ENCODE results near the gene FAAP20. TPM values are rescaled to one million over a fixed set of nuclear protein-coding genes. Genes with fewer than 3 reads are reported as not detected.

FAAP20 gene
- total and polyA plus RNA-seq, 3 donors from 2014 or later: 65.5 to 72.6 (median 72.0) TPM

DNA sequence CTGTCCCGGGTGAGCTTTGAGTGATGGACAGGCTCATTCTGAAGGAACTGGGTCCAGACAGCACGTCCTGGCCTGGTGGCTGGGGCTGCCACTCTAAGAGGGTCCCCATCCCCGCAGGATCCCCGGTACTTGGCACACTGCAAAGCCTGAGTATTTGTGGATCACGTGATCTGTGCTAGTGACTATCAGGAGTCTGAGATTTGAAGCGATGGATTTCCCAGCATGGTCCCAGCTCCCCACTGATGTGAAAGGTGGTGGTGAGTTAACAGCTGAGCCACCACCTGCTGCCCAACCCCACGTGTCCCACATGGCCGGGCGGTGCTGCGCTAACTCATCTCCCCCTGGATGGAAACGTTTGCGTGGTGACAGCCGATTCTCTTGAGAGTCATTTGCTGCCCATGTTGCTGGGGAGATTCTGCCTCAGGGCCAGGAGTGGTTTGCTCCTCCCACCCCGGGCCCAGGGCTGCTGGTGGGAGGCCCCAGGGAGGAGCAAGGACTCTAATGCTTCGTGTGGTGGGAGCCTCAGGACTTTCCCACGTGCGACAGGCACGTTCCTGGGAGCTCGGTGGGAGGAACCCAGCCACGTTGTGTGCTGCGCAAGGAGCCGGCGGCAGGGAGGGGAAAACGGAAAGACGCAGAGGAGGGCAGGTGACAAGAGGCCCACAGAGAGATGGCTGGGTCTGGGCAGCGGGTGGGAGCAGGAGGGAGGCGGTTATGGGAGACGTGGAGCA, 15.1 kb downstream of the FAAP20 start:
- no peak for DNase-seq
- Histone ChIP-seq H3K4me3 (no peak overlapping the region), H3K9me3 (no peaks in the 10 kb centered on the region), H3K36me3 (ENCODE audit: low read depth, missing control alignments) (no peaks in the 10 kb centered on the region), H3K27me3 (no peaks in the 10 kb centered on the region), H3K4me1 (peaks cover 5% of the 10 kb centered on the region), H3K27ac (no peak overlapping the region)
- 84 to 89% methylated on average over 15 to 28 of the region's 28 CpGs for WGBS, 2 donors
- TF ChIP-seq, protein P1, sequence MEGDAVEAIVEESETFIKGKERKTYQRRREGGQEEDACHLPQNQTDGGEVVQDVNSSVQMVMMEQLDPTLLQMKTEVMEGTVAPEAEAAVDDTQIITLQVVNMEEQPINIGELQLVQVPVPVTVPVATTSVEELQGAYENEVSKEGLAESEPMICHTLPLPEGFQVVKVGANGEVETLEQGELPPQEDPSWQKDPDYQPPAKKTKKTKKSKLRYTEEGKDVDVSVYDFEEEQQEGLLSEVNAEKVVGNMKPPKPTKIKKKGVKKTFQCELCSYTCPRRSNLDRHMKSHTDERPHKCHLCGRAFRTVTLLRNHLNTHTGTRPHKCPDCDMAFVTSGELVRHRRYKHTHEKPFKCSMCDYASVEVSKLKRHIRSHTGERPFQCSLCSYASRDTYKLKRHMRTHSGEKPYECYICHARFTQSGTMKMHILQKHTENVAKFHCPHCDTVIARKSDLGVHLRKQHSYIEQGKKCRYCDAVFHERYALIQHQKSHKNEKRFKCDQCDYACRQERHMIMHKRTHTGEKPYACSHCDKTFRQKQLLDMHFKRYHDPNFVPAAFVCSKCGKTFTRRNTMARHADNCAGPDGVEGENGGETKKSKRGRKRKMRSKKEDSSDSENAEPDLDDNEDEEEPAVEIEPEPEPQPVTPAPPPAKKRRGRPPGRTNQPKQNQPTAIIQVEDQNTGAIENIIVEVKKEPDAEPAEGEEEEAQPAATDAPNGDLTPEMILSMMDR (IDR thresholded peaks at IDR 0.05): no peak
- TF ChIP-seq POLR2A (IDR thresholded peaks at IDR 0.05): no peak
- intact Hi-C loops (cut with DNase I; ENCODE audit: low total_unique reads): no loop called here

DNA sequence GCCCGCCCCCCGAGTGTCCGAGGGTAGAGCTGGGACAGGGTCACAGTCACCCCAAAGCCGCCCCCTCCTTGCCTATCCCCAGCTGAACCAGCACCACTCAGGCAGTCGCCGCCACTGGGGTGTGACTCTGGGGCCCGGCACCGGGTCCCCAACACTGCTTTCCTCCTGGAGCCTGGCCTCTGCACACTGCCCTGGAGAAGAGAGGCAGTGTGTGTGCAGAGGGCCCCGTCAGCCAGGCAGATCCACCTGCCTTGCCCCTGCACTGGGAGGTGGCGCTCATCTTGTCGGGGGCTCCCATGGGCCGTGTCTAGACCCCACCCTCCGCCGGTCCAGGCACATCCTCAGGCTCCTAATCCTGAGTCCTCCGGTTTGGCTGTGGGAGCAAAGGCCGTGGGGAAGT, 15.7 kb downstream of the FAAP20 start:
- WGBS, 2 donors: 95 to 97% methylated on average over 10 to 14 of the region's 16 CpGs
- H3K9me3 ChIP-seq: no peaks in the 10 kb centered on the region
- H3K4me1 ChIP-seq: peaks cover 5% of the 10 kb centered on the region
- no peak for DNase-seq
- intact Hi-C loops (cut with DNase I; ENCODE audit: low total_unique reads): no loop called here
- no peaks in the 10 kb centered on the region for H3K36me3 ChIP-seq (ENCODE audit: low read depth, missing control alignments)
- H3K27ac ChIP-seq: no peak overlapping the region
- no peaks in the 10 kb centered on the region for H3K27me3 ChIP-seq
- H3K4me3 ChIP-seq: no peak overlapping the region
- TF ChIP-seq, protein P1 (IDR thresholded peaks at IDR 0.05): no peak
- no peak for TF ChIP-seq POLR2A (IDR thresholded peaks at IDR 0.05)

DNA sequence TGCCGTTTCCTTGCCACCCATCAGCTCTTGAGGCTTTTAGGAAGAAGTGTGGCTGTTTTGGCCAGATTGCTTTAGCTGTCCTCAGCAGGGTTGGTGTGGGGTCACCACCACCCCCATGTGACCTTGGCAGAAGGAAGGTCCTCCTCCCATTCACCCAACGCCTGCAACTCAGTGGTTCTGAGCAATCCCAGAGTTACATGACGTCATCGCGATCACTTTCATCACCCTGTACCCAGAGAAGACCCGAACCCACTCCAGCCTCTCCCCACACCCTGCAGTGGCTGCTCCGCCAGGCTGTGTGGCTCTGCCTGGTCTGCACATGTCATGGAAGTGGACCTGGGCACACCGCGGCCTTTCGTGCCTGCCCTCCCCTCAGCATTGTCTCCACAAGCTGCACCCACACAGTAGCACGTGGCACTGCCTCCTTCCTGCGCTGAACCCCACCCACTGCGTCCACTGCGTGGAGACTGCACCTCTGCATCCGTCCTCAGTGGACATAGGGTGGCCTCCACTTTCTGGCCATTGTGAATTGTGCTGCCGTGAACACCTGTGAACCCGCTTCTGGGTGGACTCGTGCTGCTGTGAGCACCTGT, 16.5 kb downstream of the FAAP20 start:
- TF ChIP-seq POLR2A (IDR thresholded peaks at IDR 0.05): no peak
- TF ChIP-seq, protein P1 (IDR thresholded peaks at IDR 0.05): no peak
- H3K4me3 ChIP-seq: no peak overlapping the region
- H3K27me3 ChIP-seq: no peaks in the 10 kb centered on the region
- H3K4me1 ChIP-seq: peaks cover 5% of the 10 kb centered on the region
- no peak for DNase-seq
- H3K36me3 ChIP-seq (ENCODE audit: low read depth, missing control alignments): no peaks in the 10 kb centered on the region
- WGBS, 2 donors: 87 to 89% methylated on average over 17 to 18 of the region's 18 CpGs
- no peak overlapping the region for H3K27ac ChIP-seq
- intact Hi-C loops (cut with DNase I; ENCODE audit: low total_unique reads): no loop called here
- no peaks in the 10 kb centered on the region for H3K9me3 ChIP-seq

DNA sequence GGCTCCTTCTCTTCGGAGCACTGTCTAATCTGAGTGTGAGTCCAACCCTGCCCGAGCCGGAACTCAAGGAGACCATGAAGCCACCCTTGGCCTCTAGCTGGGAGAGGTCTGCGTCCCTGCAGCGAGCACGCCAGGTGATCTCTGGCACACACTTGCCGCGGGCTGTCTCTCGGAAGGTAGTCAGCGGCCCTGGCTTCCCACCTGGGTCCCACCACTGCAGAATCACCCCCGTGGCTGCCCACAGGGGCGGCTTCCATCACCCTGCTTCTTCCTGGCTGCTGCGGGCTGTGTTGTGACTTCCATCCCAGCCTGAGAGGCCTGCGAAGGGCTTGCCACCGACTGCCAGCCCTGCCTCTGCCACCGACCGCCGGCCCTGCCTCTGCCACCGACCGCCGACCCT, 17.0 kb downstream of the FAAP20 start:
- intact Hi-C loops (cut with DNase I; ENCODE audit: low total_unique reads): no loop called here
- no peak overlapping the region for H3K27ac ChIP-seq
- H3K4me3 ChIP-seq: no peak overlapping the region
- TF ChIP-seq, protein P1 (IDR thresholded peaks at IDR 0.05): no peak
- no peak for TF ChIP-seq POLR2A (IDR thresholded peaks at IDR 0.05)
- H3K4me1 ChIP-seq: peaks cover 5% of the 10 kb centered on the region
- 91 to 93% methylated on average over 6 to 19 of the region's 21 CpGs for WGBS, 2 donors
- no peaks in the 10 kb centered on the region for H3K36me3 ChIP-seq (ENCODE audit: low read depth, missing control alignments)
- H3K9me3 ChIP-seq: no peaks in the 10 kb centered on the region
- DNase-seq: no peak
- H3K27me3 ChIP-seq: no peaks in the 10 kb centered on the region

All from testis (tissue), 3 donors.